WERI-Rb-1 (cell line): Measurements from ENCODE around the gene GYG2.
"Not testable (repeated sequence)": the region's sequence is repeated elsewhere in the genome, so short reads cannot be mapped to it uniquely, and the experiment has no call there.

ENCODE experiments used
- DNase-seq: peaks from one replicate; pipeline ENCODE4 v3.0.0-alpha.2; 2020
- H3K27ac ChIP-seq: fragments of 250-450 bp; sonication (Bioruptor Pico); 2 replicates; pipeline ENCODE4 v1.5.1; 2020; ENCODE audit warnings: mild to moderate bottlenecking, moderate library complexity
- H3K27me3 ChIP-seq: fragments of 250-450 bp; sonication (Bioruptor Pico); 2 replicates; pipeline ENCODE4 v1.5.1; 2021; ENCODE audit warnings: mild to moderate bottlenecking, low read depth, moderate library complexity; ENCODE audit not compliant: insufficient read depth, severe bottlenecking
- H3K36me3 ChIP-seq: fragments of 250-450 bp; sonication (Bioruptor Pico); 2 replicates; pipeline ENCODE4 v1.5.1; 2020; ENCODE audit warnings: mild to moderate bottlenecking, moderate library complexity
- H3K4me3 ChIP-seq: 2 replicates; pipeline ENCODE4 v1.5.1; 2011; ENCODE audit warnings: low read depth, mild to moderate bottlenecking, control low read depth, low read length
- H3K9me3 ChIP-seq: fragments of 250-450 bp; sonication (Bioruptor Pico); 2 replicates; pipeline ENCODE4 v1.5.1; 2021; ENCODE audit warnings: mild to moderate bottlenecking, moderate library complexity; ENCODE audit not compliant: severe bottlenecking
- TF ChIP-seq, protein P1 (sequence below): IDR thresholded peaks from 2 replicates; pipeline ENCODE4 v1.5.1; 2011; ENCODE audit warnings: low read depth, mild to moderate bottlenecking, control low read depth, inconsistent platforms, low read length

GYG2 gene

DNA sequence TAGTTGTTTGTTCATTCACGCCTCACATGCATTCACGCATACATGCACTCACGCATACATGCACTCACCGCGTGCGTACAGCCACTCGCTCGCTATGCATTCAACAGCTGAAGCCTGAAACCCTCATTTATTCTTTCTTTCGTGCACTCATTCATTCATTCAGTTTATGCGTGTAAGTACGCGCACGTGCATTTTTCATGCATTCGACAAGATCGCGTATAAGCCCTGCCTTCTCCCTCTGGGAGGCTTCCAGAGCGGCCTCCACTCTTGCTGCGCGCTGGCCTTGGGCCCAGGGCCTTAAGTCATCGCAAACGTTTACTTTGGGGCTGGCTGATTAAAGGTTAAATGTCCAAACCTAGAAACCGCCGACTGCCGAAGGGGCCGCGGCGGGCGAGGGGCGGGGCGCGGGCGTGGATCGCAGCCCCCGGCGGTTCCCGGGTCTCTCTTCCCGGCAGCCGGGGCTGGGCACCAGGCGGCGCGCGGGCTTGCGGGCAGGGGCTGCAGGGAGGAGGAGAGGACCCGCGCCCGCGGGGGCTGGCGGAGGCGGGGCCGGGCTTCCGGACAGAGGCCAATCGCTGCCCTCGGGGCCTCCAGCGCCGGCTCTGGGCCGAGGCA, at the start of gene GYG2:
GYG2 (plus strand) TSS at position 587 of the 615 bp plus-strand sequence. CDS start 1,259 bp downstream, outside the sequence.
- Histone ChIP-seq H3K4me3 (peak within 1 kb of the TSS; percentile 61), H3K27ac (no peak within 1 kb of the TSS), H3K9me3 (no peaks in the 10 kb centered on the region), H3K36me3 (no peaks in the 10 kb centered on the region; the same call in 1 of the 2 replicates), H3K27me3 (no peaks in the 10 kb centered on the region)
- TF ChIP-seq, protein P1, sequence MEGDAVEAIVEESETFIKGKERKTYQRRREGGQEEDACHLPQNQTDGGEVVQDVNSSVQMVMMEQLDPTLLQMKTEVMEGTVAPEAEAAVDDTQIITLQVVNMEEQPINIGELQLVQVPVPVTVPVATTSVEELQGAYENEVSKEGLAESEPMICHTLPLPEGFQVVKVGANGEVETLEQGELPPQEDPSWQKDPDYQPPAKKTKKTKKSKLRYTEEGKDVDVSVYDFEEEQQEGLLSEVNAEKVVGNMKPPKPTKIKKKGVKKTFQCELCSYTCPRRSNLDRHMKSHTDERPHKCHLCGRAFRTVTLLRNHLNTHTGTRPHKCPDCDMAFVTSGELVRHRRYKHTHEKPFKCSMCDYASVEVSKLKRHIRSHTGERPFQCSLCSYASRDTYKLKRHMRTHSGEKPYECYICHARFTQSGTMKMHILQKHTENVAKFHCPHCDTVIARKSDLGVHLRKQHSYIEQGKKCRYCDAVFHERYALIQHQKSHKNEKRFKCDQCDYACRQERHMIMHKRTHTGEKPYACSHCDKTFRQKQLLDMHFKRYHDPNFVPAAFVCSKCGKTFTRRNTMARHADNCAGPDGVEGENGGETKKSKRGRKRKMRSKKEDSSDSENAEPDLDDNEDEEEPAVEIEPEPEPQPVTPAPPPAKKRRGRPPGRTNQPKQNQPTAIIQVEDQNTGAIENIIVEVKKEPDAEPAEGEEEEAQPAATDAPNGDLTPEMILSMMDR: no peak
- peak; percentile 61 for DNase-seq

DNA sequence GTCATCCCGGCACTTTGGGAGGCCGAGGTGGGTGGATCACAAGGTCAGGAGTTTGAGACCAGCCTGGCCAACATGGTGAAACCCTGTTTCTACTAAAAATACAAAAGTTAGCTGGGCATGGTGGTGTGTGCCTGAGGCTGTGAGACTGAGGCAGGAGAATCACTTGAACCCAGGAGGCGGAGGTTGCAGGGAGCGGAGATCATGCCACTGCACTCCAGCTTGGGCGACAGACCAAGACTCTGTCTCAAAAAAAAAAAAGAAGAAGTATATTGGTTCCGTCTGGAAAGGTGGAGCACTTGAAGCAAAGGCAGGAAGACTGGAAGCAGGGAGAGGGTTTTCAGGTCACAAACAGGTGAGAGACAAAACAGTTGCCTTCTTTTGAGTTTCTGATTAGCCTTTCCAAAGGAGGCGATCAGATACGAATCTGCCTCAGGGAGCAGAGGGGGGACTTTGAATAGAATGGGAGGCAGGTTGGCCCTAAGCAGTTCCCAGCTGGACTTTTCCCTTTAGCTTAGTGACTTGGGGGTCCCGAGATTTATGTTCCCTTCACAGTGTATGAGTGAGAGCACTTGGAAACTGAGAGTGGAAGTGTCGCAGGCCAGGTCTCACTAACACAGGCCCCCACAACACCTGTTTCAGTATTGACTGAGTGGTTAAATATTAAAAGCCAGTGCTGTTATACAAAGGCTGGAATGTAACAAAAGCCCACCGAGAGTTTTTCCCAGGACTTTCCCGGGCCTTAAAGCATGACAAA, 48.1 kb upstream of the GYG2 start:
- peak overlapping the region; percentile 14 for H3K4me3 ChIP-seq
- H3K27me3 ChIP-seq, H3K36me3 ChIP-seq, H3K9me3 ChIP-seq: not testable (repeated sequence)
- H3K27ac ChIP-seq: peak overlapping the region; percentile 79
- peak; percentile 27 for DNase-seq

DNA sequence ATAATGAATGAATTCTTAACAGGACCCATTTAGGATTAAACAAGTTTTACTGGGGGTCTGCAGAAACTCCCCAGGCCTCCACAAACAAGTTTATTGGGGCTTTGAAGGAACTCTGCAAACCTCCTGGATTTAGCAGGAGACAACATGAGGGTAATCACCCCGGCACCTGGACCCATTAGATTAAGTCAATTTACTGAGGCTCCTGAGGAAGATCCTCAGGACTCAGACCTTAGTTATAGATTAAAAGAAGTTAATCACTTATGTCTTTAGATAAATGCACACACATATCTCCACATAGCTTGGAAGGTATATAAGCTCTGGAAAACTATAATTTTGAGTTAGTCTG, 47.5 kb upstream of the GYG2 start:
- peak overlapping the region; percentile 79 for H3K27ac ChIP-seq
- peak overlapping the region; percentile 14 for H3K4me3 ChIP-seq
- H3K27me3 ChIP-seq: no peaks in the 10 kb centered on the region
- H3K36me3 ChIP-seq: no peaks in the 10 kb centered on the region
- DNase-seq: peak; percentile 61
- TF ChIP-seq, protein P1: no peak
- no peaks in the 10 kb centered on the region for H3K9me3 ChIP-seq

DNA sequence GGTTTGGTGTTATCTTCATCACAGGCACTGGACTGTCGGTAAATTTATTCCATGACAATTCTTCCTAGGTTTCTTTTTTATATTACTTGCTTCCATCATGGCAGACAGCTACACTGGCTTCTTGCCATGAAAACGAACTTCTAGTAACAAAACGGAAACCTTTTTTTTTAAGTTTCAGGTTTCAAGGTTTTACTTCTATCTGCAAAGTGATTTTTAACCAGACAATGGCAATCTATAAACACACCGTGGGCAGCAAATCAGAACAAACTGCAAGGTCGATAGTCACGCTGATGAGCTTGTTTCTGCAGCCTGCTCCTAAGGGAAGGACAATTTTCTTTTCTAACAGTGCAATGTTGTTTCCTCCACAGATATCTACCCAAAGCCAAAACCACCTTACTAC, 47.0 kb upstream of the GYG2 start:
- Histone ChIP-seq H3K4me3 (0 out of 2 replicates have a peak overlapping the region, but pooled peaks have one; percentile 14), H3K27ac (peak overlapping the region; percentile 79), H3K27me3 (no peaks in the 10 kb centered on the region), H3K36me3 (no peaks in the 10 kb centered on the region), H3K9me3 (no peaks in the 10 kb centered on the region)
- no peak for DNase-seq
- TF ChIP-seq, protein P1: no peak

DNA sequence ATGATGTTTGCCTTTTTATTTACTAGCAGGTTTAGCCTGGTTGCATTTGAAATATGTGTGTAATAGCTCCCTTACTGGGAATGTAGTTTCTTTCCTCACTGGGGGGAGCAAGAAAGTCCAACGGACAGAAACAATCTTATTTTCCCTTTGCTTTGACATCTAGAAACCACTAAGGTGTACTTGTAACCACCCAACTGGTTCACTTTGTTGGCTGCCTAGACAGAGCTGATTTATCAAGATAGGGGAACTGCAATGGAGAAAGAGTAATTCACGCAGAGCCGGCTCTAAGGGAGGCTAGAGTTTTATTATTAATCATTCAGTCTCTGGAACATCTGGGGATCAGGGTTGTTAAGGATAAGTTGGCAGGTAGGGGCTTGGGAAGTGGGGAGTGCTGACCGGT, 46.6 kb upstream of the GYG2 start:
- Histone ChIP-seq H3K9me3 (no peaks in the 10 kb centered on the region), H3K27ac (peak overlapping the region; percentile 79), H3K4me3 (no peak overlapping the region), H3K27me3 (no peaks in the 10 kb centered on the region), H3K36me3 (no peaks in the 10 kb centered on the region)
- TF ChIP-seq, protein P1: no peak
- no peak for DNase-seq

DNA sequence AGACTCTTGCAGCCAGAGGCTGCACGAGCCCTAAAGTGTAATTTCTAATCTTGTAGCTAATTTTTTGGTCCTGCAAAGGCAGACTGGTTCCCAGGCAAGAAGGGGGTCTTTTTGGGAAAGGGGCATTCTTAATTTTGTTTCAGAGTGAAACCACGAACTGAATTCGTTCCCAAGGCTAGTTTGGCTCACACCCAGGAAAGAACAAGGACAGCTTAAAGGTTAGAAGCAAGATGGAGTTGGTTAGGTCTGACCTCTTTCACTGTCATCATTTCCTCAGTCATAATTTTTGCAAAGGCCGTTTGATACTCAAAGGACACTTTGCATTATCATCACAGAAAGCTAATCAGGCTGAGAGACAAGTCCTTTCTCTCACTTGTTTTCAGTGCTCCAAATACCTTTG, 46.0 kb upstream of the GYG2 start:
- TF ChIP-seq, protein P1: no peak
- Histone ChIP-seq H3K27me3 (no peaks in the 10 kb centered on the region), H3K27ac (peak overlapping the region; percentile 79), H3K4me3 (no peak overlapping the region), H3K9me3 (no peaks in the 10 kb centered on the region), H3K36me3 (no peaks in the 10 kb centered on the region)
- no peak for DNase-seq
